H9 (cell line): ENCODE data around the gene ADRA2A. TPM values are rescaled to one million over a fixed set of nuclear protein-coding genes. Genes with fewer than 3 reads are reported as not detected.

Experiments used
- DNase-seq: peaks from one replicate; pipeline ENCODE4 v3.0.0-alpha.2; 2017
- H2AFZ ChIP-seq: one replicate; pipeline ENCODE4 v1.6.1; 2013; ENCODE audit warnings: mild to moderate bottlenecking, low read length, control low read depth, moderate library complexity
- H2AK5ac ChIP-seq: 2 replicates; pipeline ENCODE4 v1.6.1; 2013; ENCODE audit warnings: low read length, control low read depth, mixed read lengths; ENCODE audit not compliant: insufficient read length
- H2BK120ac ChIP-seq: one replicate; pipeline ENCODE4 v1.6.1; 2013; ENCODE audit warnings: low read depth, mild to moderate bottlenecking, low read length, control low read depth, inconsistent platforms; ENCODE audit not compliant: poor library complexity, severe bottlenecking
- H2BK12ac ChIP-seq: 2 replicates; pipeline ENCODE4 v1.6.1; 2013; ENCODE audit warnings: low read length, control low read depth, mixed read lengths, low read depth; ENCODE audit not compliant: insufficient read length
- H2BK15ac ChIP-seq: 2 replicates; pipeline ENCODE4 v1.6.1; 2013; ENCODE audit warnings: low read depth, low read length, control low read depth
- H2BK20ac ChIP-seq: one replicate; pipeline ENCODE4 v1.6.1; 2013; ENCODE audit warnings: low read depth, mild to moderate bottlenecking, low read length, control low read depth, inconsistent platforms; ENCODE audit not compliant: poor library complexity, severe bottlenecking
- H2BK5ac ChIP-seq: 2 replicates; pipeline ENCODE4 v1.6.1; 2013; ENCODE audit warnings: low read length, control low read depth, mixed read lengths; ENCODE audit not compliant: insufficient read length
- H3K14ac ChIP-seq: 2 replicates; pipeline ENCODE4 v1.6.1; 2013; ENCODE audit warnings: low read length, control low read depth; ENCODE audit not compliant: insufficient read depth
- H3K18ac ChIP-seq: 2 replicates; pipeline ENCODE4 v1.6.1; 2013; ENCODE audit warnings: low read depth, mild to moderate bottlenecking, mixed read lengths, low read length, control low read depth; ENCODE audit not compliant: insufficient read length
- H3K23ac ChIP-seq: 2 replicates; pipeline ENCODE4 v1.6.1; 2013; ENCODE audit warnings: low read length, control low read depth, mixed read lengths, low read depth; ENCODE audit not compliant: insufficient read length
- H3K23me2 ChIP-seq: 2 replicates; pipeline ENCODE4 v1.6.1; 2013; ENCODE audit warnings: low read depth, mild to moderate bottlenecking, mixed read lengths, low read length, control low read depth; ENCODE audit not compliant: insufficient read length, poor library complexity, severe bottlenecking
- H3K27ac ChIP-seq: 2 replicates; pipeline ENCODE4 v1.5.1; 2013; ENCODE audit warnings: low read length, control low read depth, mixed read lengths, low read depth; ENCODE audit not compliant: insufficient read length
- H3K27me3 ChIP-seq: 2 replicates; pipeline ENCODE4 v1.6.1; 2013; ENCODE audit warnings: low read length, control low read depth, inconsistent platforms; ENCODE audit not compliant: insufficient read depth
- H3K4ac ChIP-seq: 2 replicates; pipeline ENCODE4 v1.6.1; 2013; ENCODE audit warnings: low read depth, mild to moderate bottlenecking, control low read depth, inconsistent platforms, low read length, moderate library complexity
- H3K4me1 ChIP-seq: 2 replicates; pipeline ENCODE4 v1.6.1; 2013; ENCODE audit warnings: low read length, control low read depth, inconsistent platforms; ENCODE audit not compliant: insufficient read depth
- H3K4me2 ChIP-seq: 2 replicates; pipeline ENCODE4 v1.6.1; 2013; ENCODE audit warnings: low read length, control low read depth, mixed read lengths; ENCODE audit not compliant: insufficient read length, insufficient read depth
- H3K56ac ChIP-seq: 2 replicates; pipeline ENCODE4 v1.6.1; 2013; ENCODE audit warnings: low read depth, mild to moderate bottlenecking, mixed read lengths, low read length, control low read depth; ENCODE audit not compliant: insufficient read length
- H3K79me1 ChIP-seq: 2 replicates; pipeline ENCODE4 v1.6.1; 2013; ENCODE audit warnings: low read depth, mild to moderate bottlenecking, moderate library complexity, low read length, control low read depth, inconsistent platforms; ENCODE audit not compliant: insufficient read depth, poor library complexity, severe bottlenecking
- H3K79me2 ChIP-seq: 2 replicates; pipeline ENCODE4 v1.6.1; 2013; ENCODE audit warnings: low read length, control low read depth, inconsistent platforms; ENCODE audit not compliant: insufficient read depth
- H3K9ac ChIP-seq: 2 replicates; pipeline ENCODE4 v1.6.1; 2013; ENCODE audit warnings: low read length, control low read depth, mixed read lengths; ENCODE audit not compliant: insufficient read length; ENCODE audit errors: extremely low read depth
- H3K9me3 ChIP-seq: one replicate; pipeline ENCODE4 v1.6.1; 2013; ENCODE audit warnings: low read depth, low read length, inconsistent platforms; ENCODE audit not compliant: control insufficient read depth
- H3T11ph ChIP-seq: one replicate; pipeline ENCODE4 v1.6.1; 2013; ENCODE audit warnings: mild to moderate bottlenecking, low read length, control low read depth, inconsistent platforms
- H4K20me1 ChIP-seq: one replicate; pipeline ENCODE4 v1.6.1; 2013; ENCODE audit not compliant: control insufficient read depth, insufficient read length, insufficient read depth
- H4K5ac ChIP-seq: 2 replicates; pipeline ENCODE4 v1.6.1; 2013; ENCODE audit warnings: low read depth, mild to moderate bottlenecking, mixed read lengths, low read length, control low read depth; ENCODE audit not compliant: insufficient read length
- H4K8ac ChIP-seq: replicated peaks from 2 replicates; pipeline ENCODE4 v1.6.1; 2013; ENCODE audit warnings: low read length, control low read depth, mixed read lengths, low read depth; ENCODE audit not compliant: insufficient read length
- H4K91ac ChIP-seq: 2 replicates; pipeline ENCODE4 v1.6.1; 2013; ENCODE audit warnings: low read depth, mild to moderate bottlenecking, moderate library complexity, mixed read lengths, low read length, control low read depth; ENCODE audit not compliant: insufficient read length
- H3K27ac Mint-ChIP-seq, 3 experiments: 2 replicates in 2 of 3; 3 replicates in 1 of 3; pipeline ENCODE4 v1.8.0; 2020 to 2021; ENCODE audit warnings: mixed read lengths in 3 of 3, mild to moderate bottlenecking in 1 of 3, moderate library complexity in 1 of 3
- H3K27me3 Mint-ChIP-seq: 2 replicates; pipeline ENCODE4 v1.8.0; 2021; ENCODE audit warnings: low read depth, mild to moderate bottlenecking, moderate library complexity, mixed read lengths
- H3K36me3 Mint-ChIP-seq, 3 experiments: 2 replicates in 2 of 3; 3 replicates in 1 of 3; pipeline ENCODE4 v1.8.0; 2020 to 2021; ENCODE audit warnings: low read depth in 3 of 3, mixed read lengths in 3 of 3; ENCODE audit not compliant: insufficient read depth in 1 of 3
- H3K4me1 Mint-ChIP-seq, 2 experiments: 2 replicates each; pipeline ENCODE4 v1.8.0; 2020; ENCODE audit warnings: mixed read lengths in 2 of 2
- H3K4me3 Mint-ChIP-seq, 2 experiments: 2 replicates in 1 of 2; 3 replicates in 1 of 2; pipeline ENCODE4 v1.8.0; 2020 to 2021; ENCODE audit warnings: mild to moderate bottlenecking in 2 of 2, mixed read lengths in 2 of 2, moderate library complexity in 1 of 2
- H3K9me3 Mint-ChIP-seq, 2 experiments: 2 replicates in 1 of 2; 3 replicates in 1 of 2; pipeline ENCODE4 v1.8.0; 2020; ENCODE audit warnings: mild to moderate bottlenecking in 2 of 2, mixed read lengths in 2 of 2, moderate library complexity in 1 of 2
- CTCF ChIP-seq: fragments of 200-600 bp; sonication (generic); conservative IDR thresholded peaks from 3 replicates; pipeline ENCODE4 v1.8.0; 2021; ENCODE audit warnings: antibody characterized with exemption, mild to moderate bottlenecking
- WGBS: extraction: QIAGEN DNeasy Blood & Tissue Kit; methylation state at CpG from one replicate; pipeline ENCODE4 v1.1.7; 2013; ENCODE audit warnings: missing lambda C conversion rate, low lambda C conversion rate, mixed read lengths; ENCODE audit not compliant: insufficient read length; ENCODE audit errors: extremely low coverage; 5-methylcytosine and 5-hydroxymethylcytosine counted together
- total RNA-seq: library from RNA; stranded (reverse); gene quantifications from 2 replicates; pipeline ENCODE4 v1.2.1, GENCODE V29; 2021

The ADRA2A gene
- total RNA-seq, 1 experiment from 2014 or later = 1.4 TPM

- no CpG with 5 or more reads among the region's 3 CpGs for WGBS
Measured at GRCh38 chr10:111110771-111111170, 33.9 kb downstream of the ADRA2A start.

More at GRCh38 chr10:111110771-111111170, 33.9 kb downstream of the ADRA2A start:
- Histone ChIP-seq H2BK5ac (no peak overlapping the region), H2BK20ac (no peak overlapping the region), H3K9me3 (no peaks in the 10 kb centered on the region), H2AK5ac (no peak overlapping the region), H3K56ac (no peak overlapping the region), H2BK12ac (no peak overlapping the region), H3K79me2 (no peaks in the 10 kb centered on the region), H3K4me2 (no peak overlapping the region), H3K27me3 (no peaks in the 10 kb centered on the region), H3K14ac (no peak overlapping the region), H4K8ac (no peak overlapping the region), H3K4ac (no peak overlapping the region), H3K18ac (no peak overlapping the region), H3K27ac (no peak overlapping the region), H3K23me2 (no peaks in the 10 kb centered on the region), H2BK120ac (no peak overlapping the region), H4K20me1 (no peaks in the 10 kb centered on the region), H4K5ac (no peak overlapping the region), H3K79me1 (no peaks in the 10 kb centered on the region), H2BK15ac (no peak overlapping the region), H3K9ac (no peak overlapping the region), H3T11ph (no peak overlapping the region), H3K4me1 (no peaks in the 10 kb centered on the region), H4K91ac (no peak overlapping the region), H2AFZ (no peak overlapping the region), H3K23ac (no peak overlapping the region)
- Mint-ChIP-seq H3K36me3 (no peaks in the 10 kb centered on the region; a peak in 1 of 7 replicates), H3K27ac (no peak overlapping the region), H3K4me1 (peaks cover 3 to 5% of the 10 kb centered on the region in 2 experiments), H3K4me3 (no peak overlapping the region), H3K9me3 (no peaks in the 10 kb centered on the region; a peak in 1 of 5 replicates), H3K27me3 (peaks cover 7% of the 10 kb centered on the region)
- no peak for DNase-seq
- no peak for TF ChIP-seq CTCF
